HG03039 (cell line): ENCODE results near the gene PRKACG.
"Not testable (repeated sequence)": the region's sequence is repeated elsewhere in the genome, so short reads cannot be mapped to it uniquely, and the experiment has no call there.

ENCODE experiments used
- ATAC-seq: cut with Tn5 transposase; IDR thresholded peaks from one replicate; pipeline ENCODE4 v1.9.1; 2021; ENCODE audit warnings: mild to moderate bottlenecking, moderate library complexity; ENCODE audit not compliant: unreplicated experiment

PRKACG gene

GRCh38 chr9:69014013-69014412 lies at the start of gene PRKACG:
PRKACG (minus strand) TSS chr9:69014113; CDS start chr9:69014092, 21 bp downstream.
- no peak for ATAC-seq

DNA sequence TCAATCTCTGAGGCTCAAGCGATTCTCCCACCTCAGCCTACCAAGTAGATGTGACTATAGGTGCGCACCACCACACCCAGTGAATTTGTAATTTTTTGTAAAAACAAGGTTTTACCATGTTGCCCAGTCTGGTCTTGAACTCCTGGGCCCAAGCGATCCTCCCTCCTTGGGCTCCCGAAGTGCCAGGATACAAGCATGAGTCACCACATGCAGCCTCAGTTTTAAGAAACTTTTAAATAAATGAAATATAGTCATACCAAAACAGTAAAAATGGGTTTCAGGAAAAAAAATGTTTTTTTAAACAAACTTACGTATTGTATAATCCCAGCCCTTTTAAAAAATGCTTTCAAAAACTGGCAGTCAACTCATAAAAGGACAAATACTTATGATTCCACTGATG lies 48.3 kb upstream of the PRKACG start:
- no peak for ATAC-seq

GRCh38 chr9:69060766-69061165 lies 46.9 kb upstream of the PRKACG start:
- no peak for ATAC-seq

DNA sequence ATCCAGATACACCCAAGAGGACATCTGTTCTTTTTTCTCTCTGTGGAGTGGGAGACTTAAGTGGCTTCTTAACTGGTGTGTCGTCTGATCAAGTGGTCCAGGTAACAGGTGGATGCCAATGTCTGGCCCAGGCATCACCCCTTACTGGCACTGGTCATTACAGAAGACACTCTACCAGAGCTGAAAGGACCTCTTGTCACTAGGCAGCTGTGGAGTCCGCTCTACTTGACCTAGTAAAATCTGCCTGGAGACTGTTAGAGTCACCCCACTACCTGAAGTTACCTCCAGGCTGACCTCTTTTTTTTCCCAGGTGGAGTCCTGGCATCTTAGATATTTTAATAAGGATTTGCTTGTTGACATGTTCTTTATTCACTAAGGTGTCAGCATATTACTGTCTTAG lies 44.2 kb upstream of the PRKACG start:
- no peak for ATAC-seq

GRCh38 chr9:69056191-69056815 lies 42.4 kb upstream of the PRKACG start:
- ATAC-seq, result no peak

- ATAC-seq, result no peak
These were observed 41.1 kb upstream of the PRKACG start for GRCh38 chr9:69054989-69055388.

DNA sequence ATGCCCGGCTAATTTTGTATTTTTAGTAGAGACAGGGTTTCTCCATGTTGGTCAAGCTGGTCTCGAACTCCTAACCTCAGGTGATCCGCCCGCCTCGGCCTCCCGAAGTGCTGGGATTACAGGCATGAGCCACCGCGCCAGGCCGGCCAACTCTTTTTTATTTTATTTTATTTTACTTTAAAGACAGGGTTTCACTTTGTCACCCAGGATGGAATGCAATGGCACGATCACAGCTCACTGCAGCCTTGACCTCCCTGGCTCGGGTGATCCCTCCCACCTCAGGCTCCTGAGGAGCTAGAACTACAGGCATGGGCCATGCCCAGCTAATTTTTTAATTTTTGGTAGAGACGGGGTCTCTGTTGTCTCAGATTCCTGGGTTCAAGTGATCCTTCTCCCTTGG lies 37.0 kb upstream of the PRKACG start:
- ATAC-seq, result not testable (repeated sequence)

DNA sequence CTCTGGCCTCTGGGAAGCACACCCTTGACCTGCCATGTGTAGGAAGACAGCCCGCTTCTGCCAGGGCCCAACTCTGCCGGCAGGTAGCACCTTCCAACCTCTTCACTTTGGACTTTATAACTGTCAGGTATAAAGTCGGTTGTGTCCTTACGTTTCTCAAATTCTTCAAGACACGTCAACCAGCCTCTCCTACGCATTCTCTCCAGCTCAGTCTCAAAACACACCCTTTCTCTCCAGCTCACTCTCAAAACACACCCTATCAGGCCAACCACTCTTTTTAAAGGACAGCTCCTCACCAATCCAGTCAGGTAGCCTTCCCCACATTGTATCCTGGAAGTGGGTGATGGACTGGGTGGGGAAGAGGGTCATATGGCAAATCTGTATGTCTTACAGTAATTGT lies 35.2 kb upstream of the PRKACG start:
- ATAC-seq, result no peak

DNA sequence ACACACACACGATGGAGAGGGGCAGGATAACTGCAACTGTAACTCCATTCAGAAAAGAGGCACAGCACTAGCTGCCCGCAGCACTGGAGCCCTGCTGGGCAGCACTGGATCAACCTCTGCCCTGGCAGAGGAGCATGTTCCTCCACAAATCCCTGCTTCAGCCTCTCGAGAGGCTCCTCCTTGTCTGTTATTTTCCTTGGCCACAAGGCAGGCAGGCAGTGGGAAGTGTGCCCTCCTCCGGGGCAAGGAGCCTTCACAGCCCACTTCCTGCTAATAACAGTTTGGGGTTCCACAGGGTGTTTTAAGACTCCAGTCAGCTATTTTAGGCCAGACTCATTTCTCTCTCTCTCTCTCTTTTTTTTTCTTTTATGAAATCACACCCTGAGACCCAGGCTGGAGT lies 33.5 kb upstream of the PRKACG start:
- no peak for ATAC-seq

DNA sequence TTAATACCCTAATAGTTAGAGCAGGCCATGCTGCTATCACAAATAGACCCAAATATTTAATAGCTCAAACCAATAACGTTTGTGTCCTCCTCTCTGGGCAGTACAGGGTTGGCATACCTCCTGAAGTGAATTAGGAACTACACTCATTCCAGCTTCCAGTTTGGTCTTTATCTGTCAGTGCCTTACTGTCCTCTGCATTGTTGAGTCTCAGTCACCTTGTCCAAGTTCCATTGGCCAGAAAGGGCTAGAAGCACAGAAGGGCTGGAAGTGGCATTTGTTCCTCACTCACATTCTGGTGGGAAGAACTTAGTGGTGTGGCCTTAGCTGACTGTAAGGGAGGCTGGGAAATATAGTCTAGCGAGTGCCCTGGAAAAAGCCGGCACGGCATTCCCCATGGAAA lies 32.8 kb upstream of the PRKACG start:
- ATAC-seq, result no peak

DNA sequence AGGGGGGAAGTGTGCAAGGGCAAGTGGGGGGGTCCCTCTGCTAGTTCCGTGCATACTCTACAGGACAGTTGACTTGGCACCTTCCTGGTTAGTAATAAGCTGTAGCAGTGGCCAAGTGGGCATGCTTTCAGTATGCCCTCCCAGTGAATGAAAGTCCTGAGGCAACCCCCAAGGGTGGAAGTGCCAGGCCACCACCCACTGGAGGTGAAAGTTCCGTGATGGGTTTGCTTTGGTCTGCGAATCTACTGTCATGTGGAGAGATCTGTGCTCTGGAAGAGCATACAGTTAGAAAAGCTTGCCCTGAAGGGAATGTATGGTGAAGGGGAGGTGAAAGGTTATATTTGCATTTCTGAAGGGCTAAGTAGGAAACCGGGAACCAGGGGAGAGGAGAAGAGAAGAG lies 31.9 kb upstream of the PRKACG start:
- ATAC-seq, result no peak

DNA sequence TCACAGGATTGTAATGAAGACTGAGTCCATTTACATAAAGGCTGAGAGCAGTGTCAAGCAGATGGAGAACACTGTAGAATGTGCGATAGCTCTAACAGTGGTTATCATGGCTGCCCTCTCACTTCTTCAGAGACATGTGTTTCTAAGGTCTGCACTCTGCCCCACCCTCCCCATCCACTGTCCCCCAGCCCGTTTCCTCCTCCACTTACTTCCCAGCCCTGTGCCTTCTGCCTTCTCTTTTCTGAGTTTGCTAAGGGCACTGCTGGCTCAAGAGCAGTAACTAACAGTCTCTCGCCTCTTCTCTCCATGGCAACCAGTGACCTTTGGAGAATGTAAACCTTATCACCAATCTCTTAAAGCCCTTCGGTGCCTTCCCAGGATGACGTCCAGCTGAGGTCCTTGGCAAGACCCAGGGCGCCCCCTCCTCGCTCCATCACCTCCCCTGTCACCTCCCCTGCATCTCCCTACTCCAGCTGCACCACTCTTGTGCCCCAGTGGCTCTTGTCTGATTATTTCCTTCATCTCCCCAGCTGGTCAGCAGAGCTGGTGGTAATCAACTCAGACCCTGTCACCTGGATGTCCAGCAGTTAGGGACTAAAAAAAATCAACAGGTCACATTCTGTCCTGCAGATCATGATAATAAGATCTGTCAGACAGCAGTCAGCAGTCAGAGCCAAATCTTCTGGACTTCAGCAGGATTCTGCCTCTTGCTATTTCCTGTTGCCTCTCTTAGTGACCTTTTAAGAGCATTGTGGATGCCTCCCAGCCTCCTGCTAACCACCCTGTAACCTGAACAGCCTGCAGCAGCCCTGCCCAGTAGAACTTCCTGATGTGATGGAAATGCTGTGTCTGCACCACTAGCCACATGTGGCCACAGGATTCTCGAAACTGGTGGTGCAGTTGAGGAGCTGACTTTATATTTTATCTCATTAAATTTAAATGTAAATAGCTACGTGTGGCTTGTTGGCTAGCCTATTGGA lies 30.6 kb upstream of the PRKACG start:
- no peak for ATAC-seq

- no peak for ATAC-seq
These were observed 26.7 kb upstream of the PRKACG start for GRCh38 chr9:69040646-69041045.

- no peak for ATAC-seq
These were observed 22.9 kb upstream of the PRKACG start for GRCh38 chr9:69036799-69037198.

- ATAC-seq, result peak; percentile 23
These were observed 22.4 kb upstream of the PRKACG start for GRCh38 chr9:69036309-69036708.

- peak; percentile 92 for ATAC-seq
These were observed 21.8 kb upstream of the PRKACG start, which contains the start of gene FXN for GRCh38 chr9:69035438-69036308. FXN (plus strand) TSS chr9:69035752; CDS start chr9:69035783, 31 bp downstream.

GRCh38 chr9:69034071-69034470 lies 20.2 kb upstream of the PRKACG start:
- no peak for ATAC-seq

- ATAC-seq, result no peak
These were observed 17.1 kb upstream of the PRKACG start for GRCh38 chr9:69030851-69031645.

DNA sequence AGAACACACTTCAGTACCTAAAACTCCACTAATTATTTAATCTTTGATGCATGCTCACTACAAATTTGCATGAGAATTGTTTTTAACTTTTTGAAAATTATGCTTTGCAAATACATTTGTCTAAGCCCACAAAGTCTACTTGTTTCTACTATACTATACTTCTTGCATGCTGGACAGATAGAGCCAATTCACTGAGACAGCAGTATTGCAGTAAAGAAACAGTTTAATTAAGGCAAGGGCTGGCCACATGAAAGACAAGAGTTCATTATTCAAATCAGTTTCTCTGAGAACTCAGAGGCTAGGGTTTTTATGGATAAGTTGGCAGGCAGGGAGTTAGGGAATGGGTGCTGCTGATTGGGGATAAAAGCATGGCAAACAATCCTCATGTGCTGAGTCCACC lies 15.6 kb upstream of the PRKACG start:
- no peak for ATAC-seq

GRCh38 chr9:69028754-69029153 lies 14.8 kb upstream of the PRKACG start:
- ATAC-seq, result no peak
